H9 (cell line): ENCODE data around the gene PGM3. TPM values are rescaled to one million over a fixed set of nuclear protein-coding genes. Genes with fewer than 3 reads are reported as not detected.

Source experiments
- DNase-seq: peaks from one replicate; pipeline ENCODE4 v3.0.0-alpha.2; 2017
- H2AFZ ChIP-seq: one replicate; pipeline ENCODE4 v1.6.1; 2013; ENCODE audit warnings: mild to moderate bottlenecking, low read length, control low read depth, moderate library complexity
- H2AK5ac ChIP-seq: 2 replicates; pipeline ENCODE4 v1.6.1; 2013; ENCODE audit warnings: low read length, control low read depth, mixed read lengths; ENCODE audit not compliant: insufficient read length
- H2BK120ac ChIP-seq: one replicate; pipeline ENCODE4 v1.6.1; 2013; ENCODE audit warnings: low read depth, mild to moderate bottlenecking, low read length, control low read depth, inconsistent platforms; ENCODE audit not compliant: poor library complexity, severe bottlenecking
- H2BK12ac ChIP-seq: 2 replicates; pipeline ENCODE4 v1.6.1; 2013; ENCODE audit warnings: low read length, control low read depth, mixed read lengths, low read depth; ENCODE audit not compliant: insufficient read length
- H2BK15ac ChIP-seq: 2 replicates; pipeline ENCODE4 v1.6.1; 2013; ENCODE audit warnings: low read depth, low read length, control low read depth
- H2BK20ac ChIP-seq: one replicate; pipeline ENCODE4 v1.6.1; 2013; ENCODE audit warnings: low read depth, mild to moderate bottlenecking, low read length, control low read depth, inconsistent platforms; ENCODE audit not compliant: poor library complexity, severe bottlenecking
- H2BK5ac ChIP-seq: 2 replicates; pipeline ENCODE4 v1.6.1; 2013; ENCODE audit warnings: low read length, control low read depth, mixed read lengths; ENCODE audit not compliant: insufficient read length
- H3K14ac ChIP-seq: 2 replicates; pipeline ENCODE4 v1.6.1; 2013; ENCODE audit warnings: low read length, control low read depth; ENCODE audit not compliant: insufficient read depth
- H3K18ac ChIP-seq: 2 replicates; pipeline ENCODE4 v1.6.1; 2013; ENCODE audit warnings: low read depth, mild to moderate bottlenecking, mixed read lengths, low read length, control low read depth; ENCODE audit not compliant: insufficient read length
- H3K23ac ChIP-seq: 2 replicates; pipeline ENCODE4 v1.6.1; 2013; ENCODE audit warnings: low read length, control low read depth, mixed read lengths, low read depth; ENCODE audit not compliant: insufficient read length
- H3K23me2 ChIP-seq: 2 replicates; pipeline ENCODE4 v1.6.1; 2013; ENCODE audit warnings: low read depth, mild to moderate bottlenecking, mixed read lengths, low read length, control low read depth; ENCODE audit not compliant: insufficient read length, poor library complexity, severe bottlenecking
- H3K27ac ChIP-seq: 2 replicates; pipeline ENCODE4 v1.5.1; 2013; ENCODE audit warnings: low read length, control low read depth, mixed read lengths, low read depth; ENCODE audit not compliant: insufficient read length
- H3K27me3 ChIP-seq: 2 replicates; pipeline ENCODE4 v1.6.1; 2013; ENCODE audit warnings: low read length, control low read depth, inconsistent platforms; ENCODE audit not compliant: insufficient read depth
- H3K4ac ChIP-seq: 2 replicates; pipeline ENCODE4 v1.6.1; 2013; ENCODE audit warnings: low read depth, mild to moderate bottlenecking, control low read depth, inconsistent platforms, low read length, moderate library complexity
- H3K4me1 ChIP-seq: 2 replicates; pipeline ENCODE4 v1.6.1; 2013; ENCODE audit warnings: low read length, control low read depth, inconsistent platforms; ENCODE audit not compliant: insufficient read depth
- H3K4me2 ChIP-seq: 2 replicates; pipeline ENCODE4 v1.6.1; 2013; ENCODE audit warnings: low read length, control low read depth, mixed read lengths; ENCODE audit not compliant: insufficient read length, insufficient read depth
- H3K56ac ChIP-seq: 2 replicates; pipeline ENCODE4 v1.6.1; 2013; ENCODE audit warnings: low read depth, mild to moderate bottlenecking, mixed read lengths, low read length, control low read depth; ENCODE audit not compliant: insufficient read length
- H3K79me1 ChIP-seq: 2 replicates; pipeline ENCODE4 v1.6.1; 2013; ENCODE audit warnings: low read depth, mild to moderate bottlenecking, moderate library complexity, low read length, control low read depth, inconsistent platforms; ENCODE audit not compliant: insufficient read depth, poor library complexity, severe bottlenecking
- H3K79me2 ChIP-seq: 2 replicates; pipeline ENCODE4 v1.6.1; 2013; ENCODE audit warnings: low read length, control low read depth, inconsistent platforms; ENCODE audit not compliant: insufficient read depth
- H3K9ac ChIP-seq: 2 replicates; pipeline ENCODE4 v1.6.1; 2013; ENCODE audit warnings: low read length, control low read depth, mixed read lengths; ENCODE audit not compliant: insufficient read length; ENCODE audit errors: extremely low read depth
- H3K9me3 ChIP-seq: one replicate; pipeline ENCODE4 v1.6.1; 2013; ENCODE audit warnings: low read depth, low read length, inconsistent platforms; ENCODE audit not compliant: control insufficient read depth
- H3T11ph ChIP-seq: one replicate; pipeline ENCODE4 v1.6.1; 2013; ENCODE audit warnings: mild to moderate bottlenecking, low read length, control low read depth, inconsistent platforms
- H4K20me1 ChIP-seq: one replicate; pipeline ENCODE4 v1.6.1; 2013; ENCODE audit not compliant: control insufficient read depth, insufficient read length, insufficient read depth
- H4K5ac ChIP-seq: 2 replicates; pipeline ENCODE4 v1.6.1; 2013; ENCODE audit warnings: low read depth, mild to moderate bottlenecking, mixed read lengths, low read length, control low read depth; ENCODE audit not compliant: insufficient read length
- H4K8ac ChIP-seq: replicated peaks from 2 replicates; pipeline ENCODE4 v1.6.1; 2013; ENCODE audit warnings: low read length, control low read depth, mixed read lengths, low read depth; ENCODE audit not compliant: insufficient read length
- H4K91ac ChIP-seq: 2 replicates; pipeline ENCODE4 v1.6.1; 2013; ENCODE audit warnings: low read depth, mild to moderate bottlenecking, moderate library complexity, mixed read lengths, low read length, control low read depth; ENCODE audit not compliant: insufficient read length
- H3K27ac Mint-ChIP-seq, 3 experiments: 2 replicates in 2 of 3; 3 replicates in 1 of 3; pipeline ENCODE4 v1.8.0; 2020 to 2021; ENCODE audit warnings: mixed read lengths in 3 of 3, mild to moderate bottlenecking in 1 of 3, moderate library complexity in 1 of 3
- H3K27me3 Mint-ChIP-seq: 2 replicates; pipeline ENCODE4 v1.8.0; 2021; ENCODE audit warnings: low read depth, mild to moderate bottlenecking, moderate library complexity, mixed read lengths
- H3K36me3 Mint-ChIP-seq, 3 experiments: 2 replicates in 2 of 3; 3 replicates in 1 of 3; pipeline ENCODE4 v1.8.0; 2020 to 2021; ENCODE audit warnings: low read depth in 3 of 3, mixed read lengths in 3 of 3; ENCODE audit not compliant: insufficient read depth in 1 of 3
- H3K4me1 Mint-ChIP-seq, 2 experiments: 2 replicates each; pipeline ENCODE4 v1.8.0; 2020; ENCODE audit warnings: mixed read lengths in 2 of 2
- H3K4me3 Mint-ChIP-seq, 2 experiments: 2 replicates in 1 of 2; 3 replicates in 1 of 2; pipeline ENCODE4 v1.8.0; 2020 to 2021; ENCODE audit warnings: mild to moderate bottlenecking in 2 of 2, mixed read lengths in 2 of 2, moderate library complexity in 1 of 2
- H3K9me3 Mint-ChIP-seq, 2 experiments: 2 replicates in 1 of 2; 3 replicates in 1 of 2; pipeline ENCODE4 v1.8.0; 2020; ENCODE audit warnings: mild to moderate bottlenecking in 2 of 2, mixed read lengths in 2 of 2, moderate library complexity in 1 of 2
- WGBS: extraction: QIAGEN DNeasy Blood & Tissue Kit; methylation state at CpG from one replicate; pipeline ENCODE4 v1.1.7; 2013; ENCODE audit warnings: missing lambda C conversion rate, low lambda C conversion rate, mixed read lengths; ENCODE audit not compliant: insufficient read length; ENCODE audit errors: extremely low coverage; 5-methylcytosine and 5-hydroxymethylcytosine counted together
- total RNA-seq: library from RNA; stranded (reverse); gene quantifications from 2 replicates; pipeline ENCODE4 v1.2.1, GENCODE V29; 2021
- TF ChIP-seq, protein P1 (sequence below): fragments of 200-600 bp; sonication (generic); conservative IDR thresholded peaks from 3 replicates; pipeline ENCODE4 v1.8.0; 2021; ENCODE audit warnings: antibody characterized with exemption, mild to moderate bottlenecking

PGM3 gene
- total RNA-seq, 1 experiment from 2014 or later, result 69.3 TPM

DNA sequence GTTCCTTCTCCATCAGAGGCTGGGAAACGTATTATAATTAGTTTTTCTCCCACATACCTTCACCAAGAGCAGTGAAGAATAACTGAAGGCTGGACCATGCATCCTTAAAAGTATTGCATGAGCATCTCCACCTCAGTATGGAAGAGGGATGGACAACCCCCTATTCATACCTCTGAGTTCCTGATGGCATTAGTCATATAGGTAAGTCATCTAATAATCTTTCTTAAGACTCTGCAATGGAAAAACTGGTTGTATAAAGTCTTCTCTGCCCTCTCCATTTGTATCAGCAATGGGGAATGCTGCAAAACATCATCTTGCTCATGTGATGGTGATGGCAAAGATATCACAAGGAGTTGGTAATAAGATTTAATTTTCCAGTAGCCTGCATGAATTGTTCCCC, 24.5 kb downstream of the PGM3 start:
- H3K4me1 ChIP-seq, result no peaks in the 10 kb centered on the region
- H2BK15ac ChIP-seq, result no peak overlapping the region
- DNase-seq, result no peak
- no peak overlapping the region for H3K56ac ChIP-seq
- no peaks in the 10 kb centered on the region; the same call in 1 of the 2 replicates for H3K79me2 ChIP-seq
- no peaks in the 10 kb centered on the region for H3K23me2 ChIP-seq
- no peaks in the 10 kb centered on the region for H4K20me1 ChIP-seq
- H3K4ac ChIP-seq, result no peak overlapping the region
- H2BK5ac ChIP-seq, result no peak overlapping the region
- no CpG with 5 or more reads among the region's 1 CpG for WGBS
- H4K8ac ChIP-seq, result no peak overlapping the region
- no peak overlapping the region for H3K14ac ChIP-seq
- Mint-ChIP-seq H3K27me3 (no peaks in the 10 kb centered on the region), H3K9me3 (no peaks in the 10 kb centered on the region), H3K4me3 (no peak overlapping the region), H3K36me3 (peaks cover 26 to 87% (median 71%) of the 10 kb centered on the region in 3 experiments; a peak in 6 of 7 replicates), H3K4me1 (no peaks in the 10 kb centered on the region), H3K27ac (no peak overlapping the region)
- H3K79me1 ChIP-seq, result no peaks in the 10 kb centered on the region
- TF ChIP-seq, protein P1, sequence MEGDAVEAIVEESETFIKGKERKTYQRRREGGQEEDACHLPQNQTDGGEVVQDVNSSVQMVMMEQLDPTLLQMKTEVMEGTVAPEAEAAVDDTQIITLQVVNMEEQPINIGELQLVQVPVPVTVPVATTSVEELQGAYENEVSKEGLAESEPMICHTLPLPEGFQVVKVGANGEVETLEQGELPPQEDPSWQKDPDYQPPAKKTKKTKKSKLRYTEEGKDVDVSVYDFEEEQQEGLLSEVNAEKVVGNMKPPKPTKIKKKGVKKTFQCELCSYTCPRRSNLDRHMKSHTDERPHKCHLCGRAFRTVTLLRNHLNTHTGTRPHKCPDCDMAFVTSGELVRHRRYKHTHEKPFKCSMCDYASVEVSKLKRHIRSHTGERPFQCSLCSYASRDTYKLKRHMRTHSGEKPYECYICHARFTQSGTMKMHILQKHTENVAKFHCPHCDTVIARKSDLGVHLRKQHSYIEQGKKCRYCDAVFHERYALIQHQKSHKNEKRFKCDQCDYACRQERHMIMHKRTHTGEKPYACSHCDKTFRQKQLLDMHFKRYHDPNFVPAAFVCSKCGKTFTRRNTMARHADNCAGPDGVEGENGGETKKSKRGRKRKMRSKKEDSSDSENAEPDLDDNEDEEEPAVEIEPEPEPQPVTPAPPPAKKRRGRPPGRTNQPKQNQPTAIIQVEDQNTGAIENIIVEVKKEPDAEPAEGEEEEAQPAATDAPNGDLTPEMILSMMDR, result no peak
- H2BK12ac ChIP-seq, result no peak overlapping the region
- no peak overlapping the region for H3T11ph ChIP-seq
- H2AK5ac ChIP-seq, result no peak overlapping the region
- no peak overlapping the region for H3K9ac ChIP-seq
- H4K5ac ChIP-seq, result no peak overlapping the region
- no peak overlapping the region for H2BK120ac ChIP-seq
- H3K27me3 ChIP-seq, result no peaks in the 10 kb centered on the region
- no peak overlapping the region for H3K27ac ChIP-seq
- no peak overlapping the region for H3K18ac ChIP-seq
- H3K4me2 ChIP-seq, result no peak overlapping the region
- no peak overlapping the region for H2AFZ ChIP-seq
- no peak overlapping the region for H3K23ac ChIP-seq
- no peak overlapping the region for H4K91ac ChIP-seq
- no peaks in the 10 kb centered on the region for H3K9me3 ChIP-seq
- H2BK20ac ChIP-seq, result no peak overlapping the region
